AG08396 (cell line): ENCODE results near the gene DGKG.

ENCODE experiments used
- DNase-seq: peaks from one replicate; pipeline ENCODE4 v3.0.0; 2012; ENCODE audit warnings: low spot score, mixed read lengths

The DGKG gene

GRCh38 chr3:186173224-186173815, 188.7 kb downstream of the DGKG start:
- no peak for DNase-seq

- DNase-seq = no peak
Observed at GRCh38 chr3:186172353-186172752, 189.7 kb downstream of the DGKG start.

GRCh38 chr3:186171521-186171920, 190.5 kb downstream of the DGKG start:
- no peak for DNase-seq

DNA sequence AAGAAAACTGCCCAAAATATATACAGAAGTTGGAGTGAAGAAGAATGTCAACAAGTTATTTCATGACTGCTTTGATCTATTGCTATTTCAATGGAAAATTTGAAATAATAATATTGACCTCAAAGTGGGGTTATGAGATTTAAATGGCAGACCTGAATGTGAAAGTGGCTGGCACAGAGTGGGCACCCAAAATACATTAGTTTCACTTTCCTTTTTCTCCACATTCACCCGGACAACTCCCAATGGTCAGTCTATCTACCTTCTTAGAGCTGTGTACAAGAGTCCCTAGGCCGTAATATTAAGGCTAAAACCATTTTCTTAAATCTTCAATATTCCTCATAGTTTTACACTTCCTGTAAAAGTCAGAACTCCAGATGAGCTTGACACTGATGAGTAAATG, 191.5 kb downstream of the DGKG start:
- DNase-seq = no peak

DNA sequence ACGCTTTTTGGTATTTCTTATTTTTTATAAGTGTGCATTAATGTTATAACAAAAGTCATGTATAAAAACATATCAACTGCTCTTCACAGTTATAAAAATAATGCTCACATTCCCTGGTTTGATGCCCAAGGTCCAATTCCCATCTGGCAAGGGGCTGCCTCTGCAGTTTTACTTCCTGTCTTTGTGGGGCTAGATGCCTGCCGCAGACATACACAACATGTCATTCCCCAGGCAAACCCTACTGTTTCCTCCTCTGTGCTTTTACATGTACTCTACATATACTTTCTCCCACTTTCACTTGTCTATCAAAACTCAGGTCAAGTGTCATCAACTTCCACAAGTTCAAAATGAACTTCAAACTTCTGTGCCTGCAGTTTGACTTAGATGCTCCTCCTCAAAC, 192.7 kb downstream of the DGKG start:
- no peak for DNase-seq

- no peak for DNase-seq
Observed at GRCh38 chr3:186168976-186169375, 193.1 kb downstream of the DGKG start.

- DNase-seq = no peak
Observed at GRCh38 chr3:186167646-186168395, 194.2 kb downstream of the DGKG start.

- no peak for DNase-seq
Observed at GRCh38 chr3:186166491-186167288, 195.3 kb downstream of the DGKG start.

DNA sequence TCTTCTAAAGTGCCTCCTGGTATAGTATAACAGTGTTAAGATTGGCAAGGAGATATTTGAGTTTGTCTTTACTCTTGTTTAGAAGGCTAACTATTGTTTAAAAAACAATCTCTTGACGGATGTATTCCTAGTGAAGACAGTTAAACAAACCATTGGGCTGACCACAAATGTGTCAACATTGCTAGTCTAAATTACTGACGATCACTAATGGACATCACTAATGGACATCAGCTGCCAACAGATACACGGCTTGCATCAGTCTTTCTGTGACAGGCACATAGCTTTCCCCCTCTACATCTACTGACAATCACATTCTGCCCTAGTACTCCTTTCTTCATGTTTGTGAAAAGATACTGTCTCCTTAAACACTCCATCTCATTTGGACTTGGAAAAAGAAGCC, 196.0 kb downstream of the DGKG start:
- no peak for DNase-seq

GRCh38 chr3:186165331-186165730, 196.7 kb downstream of the DGKG start:
- no peak for DNase-seq

GRCh38 chr3:186164696-186165095, 197.3 kb downstream of the DGKG start:
- DNase-seq = no peak

- no peak for DNase-seq
Observed at GRCh38 chr3:186162221-186162620, 199.8 kb downstream of the DGKG start.

- DNase-seq = no peak
Observed at GRCh38 chr3:186160691-186161243, 201.3 kb downstream of the DGKG start.

GRCh38 chr3:186154641-186155040, 207.4 kb downstream of the DGKG start:
- no peak for DNase-seq

- no peak for DNase-seq
Observed at GRCh38 chr3:186152889-186153292, 209.1 kb downstream of the DGKG start.

DNA sequence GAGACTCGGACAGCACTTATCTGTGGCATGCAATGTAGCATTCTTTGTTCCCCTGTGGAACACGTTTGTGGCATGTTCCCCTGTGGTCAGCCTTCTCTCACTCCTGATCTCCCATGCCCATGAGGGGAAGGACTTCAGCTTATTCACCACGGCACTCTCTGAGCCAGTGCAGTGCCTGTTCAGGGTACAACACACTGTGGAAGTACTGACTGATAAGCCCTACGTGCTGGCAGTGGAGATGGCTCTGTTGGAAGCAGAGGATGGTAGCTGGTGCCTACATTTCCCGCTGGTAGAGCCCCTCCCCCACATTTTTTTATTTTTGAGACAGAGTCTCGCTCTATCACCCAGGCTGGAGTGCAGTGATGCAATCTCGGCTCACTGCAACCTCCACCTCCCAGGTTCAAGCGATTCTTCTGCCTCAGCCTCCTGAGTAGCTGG, 209.7 kb downstream of the DGKG start:
- no peak for DNase-seq

- no peak for DNase-seq
Observed at GRCh38 chr3:186151077-186151971, 210.7 kb downstream of the DGKG start.

GRCh38 chr3:186150041-186150830, 211.8 kb downstream of the DGKG start:
- no peak for DNase-seq

GRCh38 chr3:186149319-186149960, 212.6 kb downstream of the DGKG start:
- no peak for DNase-seq

- no peak for DNase-seq
Observed at GRCh38 chr3:186144257-186144656, 217.8 kb downstream of the DGKG start.
